ENCODE results near the gene KCTD13. TPM values are rescaled to one million over a fixed set of nuclear protein-coding genes. Genes with fewer than 3 reads are reported as not detected.

Gene KCTD13
- total and polyA plus RNA-seq, 10 of the 15 experiments (the other 5 are each of a cell fraction or from before 2014, with no cell fraction given) = 3.3 to 29.2 (median 12.5) TPM

GRCh38 chr16:29858974-29859373 is 67.1 kb downstream of the KCTD13 start:
- DNase-seq (ENCODE audit: low read depth, low spot score) = no peak
- Histone ChIP-seq H3K36me3 (ENCODE audit: control insufficient read depth in 2 of 2, insufficient read depth in 2 of 2, low read length in 1 of 2) (peaks cover 0 to 3% of the 10 kb centered on the region in 2 experiments; a peak in 2 of 4 replicates), H3K27me3 (replicated peaks in 1 of 2; ENCODE audit: control insufficient read depth in 2 of 2, insufficient read depth in 2 of 2, low read length in 1 of 2) (no peaks in the 10 kb centered on the region), H3K4me3 (no peak overlapping the region), H3K4me1 (ENCODE audit: control insufficient read depth, insufficient read depth, low read length) (peaks cover 4% of the 10 kb centered on the region), H3K27ac (ENCODE audit: control insufficient read depth, insufficient read depth) (no peak overlapping the region), H3K79me2 (ENCODE audit: control insufficient read depth, insufficient read depth, low read length) (peaks cover 7% of the 10 kb centered on the region), H3K9ac (ENCODE audit: control insufficient read depth, insufficient read depth, low read length) (no peak overlapping the region), H3K4me2 (ENCODE audit: control insufficient read depth, insufficient read depth) (no peak overlapping the region), H4K20me1 (ENCODE audit: control insufficient read depth, insufficient read depth) (no peaks in the 10 kb centered on the region), H3K9me3 (replicated peaks; ENCODE audit: control insufficient read depth, insufficient read depth, low read length) (no peaks in the 10 kb centered on the region), H2AFZ (ENCODE audit: control insufficient read depth, low read depth, low read length) (no peak overlapping the region)
- RAD21 ChIA-PET (ENCODE audit: unreplicated experiment) = no interaction called here
- no TSS peak for BruUV-seq (replicated peaks)
- intact Hi-C loops (cut with micrococcal nuclease; ENCODE audit: unreplicated experiment) (no loop called here), in situ Hi-C loops (cut with MboI) (no loop called here)
- no peak for TF ChIP-seq CEBPB (IDR thresholded peaks at IDR 0.05; ENCODE audit: borderline replicate concordance in 1 of 2, low read depth in 2 of 2, low read length in 2 of 2)
- no peak for TF ChIP-seq PRDM15 (CRISPR knock-in tag; IDR thresholded peaks at IDR 0.05)
- no peak for TF ChIP-seq IRF3 (IDR thresholded peaks at IDR 0.05)
- no peak for TF ChIP-seq MYB (IDR thresholded peaks at IDR 0.05; ENCODE audit: borderline replicate concordance, low read depth, low read length)
- no peak for TF ChIP-seq WRNIP1 (IDR thresholded peaks at IDR 0.05; ENCODE audit: borderline replicate concordance, low read depth, low read length)
- TF ChIP-seq ZSCAN29 (IDR thresholded peaks at IDR 0.05) = no peak
- TF ChIP-seq CHD4 (IDR thresholded peaks at IDR 0.05) = no peak
- TF ChIP-seq TBL1XR1 (IDR thresholded peaks at IDR 0.05; ENCODE audit: low read depth, low read length) = no peak
- TF ChIP-seq ATF3 (IDR thresholded peaks at IDR 0.05; ENCODE audit: borderline replicate concordance, extremely low read depth, low read depth, low read length) = no peak
- TF ChIP-seq EED (IDR thresholded peaks at IDR 0.05; ENCODE audit: low read depth) = no peak
- no peak for TF ChIP-seq SIN3A (IDR thresholded peaks at IDR 0.05; ENCODE audit: low read depth, low read length)
- TF ChIP-seq NBN (IDR thresholded peaks at IDR 0.05) = no peak
- TF ChIP-seq LARP7 (IDR thresholded peaks at IDR 0.05) = no peak
- no peak for TF ChIP-seq HDAC2 (IDR thresholded peaks at IDR 0.05)
- TF ChIP-seq BCL11A (IDR thresholded peaks at IDR 0.05; ENCODE audit: low read depth, low read length) = no peak
- TF ChIP-seq RBBP5 (conservative IDR thresholded peaks at IDR 0.05) = no peak
- no peak for TF ChIP-seq SMAD5 (IDR thresholded peaks at IDR 0.05; ENCODE audit: low read depth)
- no peak for TF ChIP-seq RELA (IDR thresholded peaks at IDR 0.05; ENCODE audit: borderline replicate concordance, partially characterized antibody)
- WGBS (ENCODE audit: insufficient coverage, insufficient replicate concordance, low lambda C conversion rate, missing lambda C conversion rate) = 94% methylated on average over 19 of the region's 19 CpGs
- ATAC-seq = no peak
- POLR2A ChIA-PET = no interaction called here
- no peak for FAIRE-seq
- CTCF ChIA-PET = interaction anchor here (1.9 kb wide), 1 partner anchor 11 kb away, joined by 11 read pairs; no protein-coding TSS in a partner anchor
- SMC1A ChIA-PET (ENCODE audit: uncharacterized antibody, unreplicated experiment) = no interaction called here

All from GM12878 (cell line).